ENCODE data around the gene SH2D4B.

SH2D4B gene

DNA sequence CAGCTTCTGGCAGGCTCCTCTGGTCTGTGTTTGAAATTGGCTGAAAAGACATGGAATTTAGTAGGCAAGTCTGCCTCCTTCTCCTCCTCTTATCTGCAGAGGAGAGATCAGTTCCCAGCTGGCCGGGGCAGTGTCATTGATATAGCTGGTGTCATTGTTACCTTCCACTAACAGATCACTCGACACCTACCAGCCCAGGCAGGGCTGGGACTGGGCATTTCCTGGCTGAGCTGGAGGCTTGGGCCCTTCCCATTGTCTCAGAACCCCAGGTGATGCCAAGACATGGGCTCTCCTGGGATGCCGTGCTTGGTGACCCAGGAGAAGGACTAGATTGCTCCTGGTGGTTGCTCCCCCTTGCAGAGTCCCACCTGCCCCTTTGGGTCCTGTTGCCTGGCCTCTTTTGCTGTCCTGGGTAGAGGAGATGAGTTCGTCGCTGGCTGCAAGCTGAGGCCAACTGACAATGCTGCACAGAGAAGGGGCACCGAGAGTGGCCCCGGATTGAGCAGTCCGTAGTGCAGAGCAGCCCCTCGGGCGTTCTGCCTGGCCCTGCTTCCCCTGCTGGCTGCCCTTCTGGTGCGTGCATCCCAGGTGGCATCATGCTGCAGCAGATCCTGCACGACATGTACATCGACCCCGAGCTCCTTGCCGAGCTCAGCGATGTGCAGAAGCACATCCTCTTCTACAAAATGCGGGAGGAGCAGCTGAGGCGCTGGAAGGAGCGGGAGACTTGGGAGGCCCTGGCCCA is at the start of gene SH2D4B:
Gene SH2D4B (plus strand): TSS at position 167 of the 745 bp plus-strand sequence. CDS start 430 bp downstream, at position 597.
- Mint-ChIP-seq H3K4me1 (ENCODE audit: low read depth) (peaks cover 19% of the 10 kb centered on the region), H3K27me3 (no peaks in the 10 kb centered on the region), H3K4me3 (peak within 1 kb of the TSS; percentile 78), H3K36me3 (peaks cover 3% of the 10 kb centered on the region), H3K9me3 (ENCODE audit: low read depth) (no peaks in the 10 kb centered on the region), H3K27ac (peak within 1 kb of the TSS; percentile 100)

DNA sequence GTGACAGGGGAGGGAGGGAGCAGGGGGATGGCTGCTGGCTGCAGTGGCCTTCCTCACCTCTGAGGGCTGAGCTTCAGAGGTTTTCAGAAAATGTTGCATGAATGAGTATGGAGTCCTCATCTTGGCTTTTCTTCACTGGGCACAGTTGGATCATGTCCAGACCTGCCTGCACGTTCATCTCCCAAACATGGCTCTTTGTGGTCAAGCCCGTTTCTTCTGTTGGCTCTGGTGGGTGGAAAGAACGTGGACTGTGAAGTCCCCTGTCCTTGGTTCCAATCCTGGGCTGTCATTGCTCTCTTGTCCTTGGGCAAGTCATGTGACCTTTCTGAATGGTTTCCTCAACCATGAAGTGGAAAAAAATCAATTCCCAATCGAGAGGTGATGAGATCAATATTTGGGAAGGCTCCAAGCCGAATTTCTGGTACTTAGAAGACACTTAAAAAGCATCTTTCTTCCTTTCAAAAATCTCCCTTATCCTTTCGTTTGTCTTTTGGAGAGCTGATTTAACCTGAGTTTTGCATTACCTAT is 49.1 kb upstream of the SH2D4B start:
- Mint-ChIP-seq H3K36me3 (peaks cover 32% of the 10 kb centered on the region), H3K27me3 (no peaks in the 10 kb centered on the region), H3K9me3 (ENCODE audit: low read depth) (no peaks in the 10 kb centered on the region), H3K4me1 (ENCODE audit: low read depth) (peaks cover 97% of the 10 kb centered on the region), H3K27ac (peak overlapping the region; percentile 90), H3K4me3 (peak overlapping the region; percentile 55)

DNA sequence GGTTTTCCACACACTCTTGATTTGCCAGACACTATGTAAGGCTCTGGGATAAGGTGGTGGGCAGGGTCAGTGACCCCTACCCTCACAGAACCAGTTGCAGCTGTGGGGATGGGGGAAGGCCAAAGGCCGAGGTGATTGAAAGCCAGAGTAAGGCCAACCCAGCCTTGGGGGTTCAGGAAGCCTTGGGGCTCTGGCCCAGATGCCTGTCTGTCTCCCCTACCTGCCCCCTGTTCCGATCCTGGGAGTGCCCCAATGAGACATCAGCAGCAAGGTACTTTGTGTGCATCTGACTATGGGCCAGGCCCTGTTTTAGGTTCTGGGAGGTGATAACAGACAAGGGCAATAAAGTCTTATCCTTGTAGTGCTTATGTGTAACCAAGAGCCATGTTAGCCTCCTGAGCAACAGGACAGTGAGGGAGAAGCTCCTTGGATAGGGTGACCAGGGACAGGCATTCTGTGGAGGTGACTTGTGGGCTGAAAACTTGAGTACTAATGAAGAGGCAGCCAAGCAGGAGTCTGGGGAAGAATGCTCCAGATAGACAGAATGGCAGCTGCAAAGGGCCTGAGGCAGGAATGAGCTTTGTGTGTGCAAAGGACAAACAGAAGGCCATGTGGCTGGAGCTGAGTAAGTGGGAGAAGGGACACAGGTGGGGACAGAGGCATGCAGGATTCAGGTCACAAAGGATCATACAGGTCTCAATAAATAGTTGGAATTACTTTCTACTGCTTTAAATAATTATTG is 48.2 kb upstream of the SH2D4B start:
- peak overlapping the region; percentile 90 for H3K27ac Mint-ChIP-seq
- peaks cover 98% of the 10 kb centered on the region for H3K4me1 Mint-ChIP-seq (ENCODE audit: low read depth)
- H3K9me3 Mint-ChIP-seq (ENCODE audit: low read depth): no peaks in the 10 kb centered on the region
- peak overlapping the region; percentile 55 for H3K4me3 Mint-ChIP-seq
- H3K36me3 Mint-ChIP-seq: peaks cover 34% of the 10 kb centered on the region
- H3K27me3 Mint-ChIP-seq: no peaks in the 10 kb centered on the region

DNA sequence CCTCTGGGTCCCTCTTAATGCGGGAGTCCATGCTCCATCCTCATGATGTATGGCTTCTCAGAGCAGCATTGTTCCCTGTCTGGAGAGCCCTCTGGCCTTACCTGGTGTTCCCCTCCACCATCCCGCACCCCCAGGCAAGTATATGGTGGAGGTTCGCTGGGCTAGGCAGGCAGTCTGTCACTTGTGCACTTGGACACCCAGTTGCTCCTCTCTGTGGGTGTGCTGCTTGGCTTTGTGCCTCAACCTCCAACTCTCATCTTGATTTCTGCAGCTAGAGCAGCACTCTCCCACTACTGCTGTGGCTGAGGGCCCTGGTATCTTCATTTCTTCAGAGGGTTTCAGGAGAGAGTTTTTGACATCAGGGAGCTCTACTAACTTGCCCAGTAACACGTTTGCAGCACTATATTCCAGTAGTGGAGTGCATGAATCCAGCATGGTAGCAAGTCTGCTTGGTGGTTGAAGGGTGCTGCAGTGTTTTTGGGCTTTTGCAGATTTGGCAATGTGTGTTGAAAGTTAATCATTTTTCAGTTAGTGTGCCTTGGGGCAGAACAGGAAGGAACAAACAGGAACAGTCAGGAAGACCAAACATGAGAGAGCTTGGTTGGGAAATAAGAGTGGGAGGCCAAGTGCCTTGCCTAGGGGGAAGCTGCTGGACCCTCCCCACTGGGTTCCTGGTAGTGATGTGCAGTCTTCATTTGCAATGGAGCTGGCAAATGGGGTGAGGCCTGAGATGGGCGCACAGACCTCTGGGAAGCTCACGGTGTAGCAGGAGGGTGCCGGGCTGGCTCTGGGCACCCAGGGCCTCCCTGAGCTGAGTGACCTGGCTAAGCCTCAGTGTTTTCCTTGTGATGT is 46.2 kb upstream of the SH2D4B start:
- Mint-ChIP-seq H3K9me3 (ENCODE audit: low read depth) (no peaks in the 10 kb centered on the region), H3K4me1 (ENCODE audit: low read depth) (peaks cover 98% of the 10 kb centered on the region), H3K27me3 (no peaks in the 10 kb centered on the region), H3K4me3 (peak overlapping the region; percentile 27), H3K36me3 (peaks cover 42% of the 10 kb centered on the region), H3K27ac (peak overlapping the region; percentile 90)

DNA sequence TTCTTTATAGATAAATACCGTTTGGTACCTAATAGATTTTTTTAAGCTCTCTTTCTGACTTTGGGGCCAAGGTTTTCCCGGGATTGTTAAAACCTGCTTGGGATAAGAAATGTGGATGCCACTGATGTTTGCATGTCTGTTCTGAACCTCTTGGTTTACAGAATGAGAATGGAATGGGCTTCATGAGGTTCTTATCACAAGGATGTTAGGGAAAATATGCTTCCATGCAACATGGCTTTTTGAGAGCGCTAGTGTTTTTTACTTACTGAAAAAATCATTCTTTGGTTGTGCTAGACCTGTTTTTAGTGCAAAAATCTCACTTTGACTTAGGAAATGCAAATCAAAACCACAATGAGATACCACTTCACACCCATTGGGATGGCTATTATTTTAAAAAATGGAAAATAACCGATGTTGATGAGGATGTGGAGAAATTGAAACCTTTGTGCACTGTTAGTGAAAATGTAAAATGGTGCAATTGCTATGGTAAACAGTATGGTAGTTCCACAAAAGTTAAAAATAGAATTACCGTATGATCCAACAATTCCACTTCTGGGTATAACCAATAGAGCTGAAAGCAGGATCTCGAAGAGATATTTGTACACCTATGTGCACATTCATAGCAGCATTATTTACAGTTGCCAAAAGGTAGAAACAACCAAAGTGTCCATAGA is 44.7 kb upstream of the SH2D4B start:
- Mint-ChIP-seq H3K36me3 (peaks cover 50% of the 10 kb centered on the region), H3K9me3 (ENCODE audit: low read depth) (no peaks in the 10 kb centered on the region), H3K27me3 (no peaks in the 10 kb centered on the region), H3K27ac (peak overlapping the region; percentile 90), H3K4me1 (ENCODE audit: low read depth) (peaks cover 98% of the 10 kb centered on the region), H3K4me3 (peak overlapping the region; percentile 55)

DNA sequence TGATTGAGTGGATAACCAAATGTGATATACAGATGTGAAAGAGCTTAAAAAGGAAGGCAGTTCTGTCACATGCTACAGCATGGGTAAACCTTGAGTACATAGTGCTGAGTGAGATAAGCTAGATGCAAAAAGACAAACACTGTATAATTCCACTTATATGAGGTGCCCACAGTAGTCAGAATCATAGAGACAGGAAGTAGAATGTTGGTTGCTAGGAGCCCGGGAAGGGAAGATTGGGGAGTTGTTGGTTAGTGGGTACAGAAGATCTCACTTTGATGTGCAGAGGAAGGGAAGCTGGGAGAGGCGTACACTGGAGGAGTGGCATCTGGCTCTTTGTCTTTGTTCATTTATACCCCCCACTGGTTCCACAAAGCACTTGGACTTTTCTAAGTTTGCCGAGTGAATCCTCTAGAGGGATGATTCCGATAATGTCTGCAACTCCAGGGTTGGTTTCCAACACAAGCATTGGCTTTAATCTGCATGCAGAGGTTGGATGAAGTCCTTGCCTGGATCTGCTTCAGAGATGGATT is 44.1 kb upstream of the SH2D4B start:
- Mint-ChIP-seq H3K9me3 (ENCODE audit: low read depth) (no peaks in the 10 kb centered on the region), H3K36me3 (peaks cover 50% of the 10 kb centered on the region), H3K27ac (peak overlapping the region; percentile 90), H3K27me3 (no peaks in the 10 kb centered on the region), H3K4me1 (ENCODE audit: low read depth) (peaks cover 98% of the 10 kb centered on the region), H3K4me3 (peak overlapping the region; percentile 55)

DNA sequence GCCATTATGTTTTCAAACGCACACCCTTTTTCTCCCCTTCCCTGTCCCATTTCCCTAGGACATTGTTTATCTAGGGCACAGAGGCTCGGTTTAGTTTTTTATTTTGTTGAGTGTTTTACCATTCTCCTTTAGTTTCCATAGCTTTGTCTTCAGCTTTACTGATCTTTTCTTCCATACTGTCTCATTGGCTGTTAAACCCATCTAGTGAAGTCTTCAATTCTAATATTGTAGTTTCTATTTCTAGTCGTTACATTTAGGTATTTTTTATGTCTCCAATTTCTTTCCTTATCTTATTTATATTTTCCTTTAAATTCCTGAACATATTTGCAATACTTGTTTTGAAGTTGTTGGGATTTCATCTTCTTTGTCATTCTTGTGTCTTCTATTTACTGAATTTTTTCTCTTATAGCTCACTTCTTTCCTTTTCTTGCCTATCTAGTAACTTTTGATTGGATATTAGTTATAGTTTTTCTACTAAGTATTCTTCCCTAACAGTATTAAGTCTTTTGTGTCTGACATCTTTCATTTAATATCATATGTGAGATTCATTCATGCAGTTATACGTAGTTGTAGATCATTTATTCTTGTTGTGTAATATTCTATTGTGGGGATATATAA is 41.0 kb upstream of the SH2D4B start:
- H3K27me3 Mint-ChIP-seq: no peaks in the 10 kb centered on the region
- peaks cover 25% of the 10 kb centered on the region for H3K36me3 Mint-ChIP-seq
- peak overlapping the region; percentile 95 for H3K27ac Mint-ChIP-seq
- H3K4me1 Mint-ChIP-seq (ENCODE audit: low read depth): peaks cover 95% of the 10 kb centered on the region
- H3K9me3 Mint-ChIP-seq (ENCODE audit: low read depth): no peaks in the 10 kb centered on the region
- peak overlapping the region; percentile 48 for H3K4me3 Mint-ChIP-seq

DNA sequence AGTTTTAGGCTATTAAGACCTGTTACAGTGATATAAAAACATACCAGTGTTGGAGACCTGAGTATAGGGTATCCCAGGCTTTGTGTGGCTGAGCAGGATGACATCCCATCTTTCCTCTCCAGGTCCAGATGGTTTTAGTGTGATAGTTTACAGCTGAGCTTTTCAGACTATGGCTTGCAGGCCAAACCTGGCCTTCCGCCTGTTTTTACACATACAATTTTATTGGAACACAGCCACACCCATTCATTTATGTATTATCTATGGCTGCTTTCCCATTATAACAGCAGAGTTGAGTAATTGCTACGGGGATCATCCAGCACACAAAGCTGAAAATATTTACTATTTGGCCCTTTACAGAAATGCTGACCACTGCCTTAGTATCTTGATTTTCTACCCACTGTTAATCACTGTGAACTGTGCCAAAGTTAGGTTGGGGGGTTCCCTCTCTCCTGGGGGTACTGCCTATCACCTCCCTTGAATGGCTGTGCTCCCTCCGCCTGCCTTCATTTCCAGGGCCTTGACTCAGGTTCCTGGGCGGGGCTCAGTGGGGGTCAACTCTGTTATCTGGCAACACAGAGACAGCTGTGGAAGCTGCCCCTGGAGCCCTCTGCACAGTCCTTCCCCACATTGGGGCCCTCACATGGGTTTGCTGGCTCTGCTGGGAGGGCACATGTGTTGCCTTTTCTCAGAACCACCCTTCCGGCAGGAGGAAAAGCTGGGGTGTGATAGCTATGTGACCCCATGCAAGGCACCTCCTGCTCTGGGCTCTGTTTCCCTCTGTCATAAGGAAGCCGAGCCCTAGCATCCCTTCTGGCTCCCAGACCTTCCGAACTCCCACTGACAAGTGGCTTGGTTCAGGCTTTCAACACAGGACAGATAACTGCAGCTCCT is 40.3 kb upstream of the SH2D4B start:
- Mint-ChIP-seq H3K27ac (peak overlapping the region; percentile 95), H3K4me3 (peak overlapping the region; percentile 48), H3K4me1 (ENCODE audit: low read depth) (peaks cover 95% of the 10 kb centered on the region), H3K9me3 (ENCODE audit: low read depth) (no peaks in the 10 kb centered on the region), H3K36me3 (peaks cover 22% of the 10 kb centered on the region), H3K27me3 (no peaks in the 10 kb centered on the region)

DNA sequence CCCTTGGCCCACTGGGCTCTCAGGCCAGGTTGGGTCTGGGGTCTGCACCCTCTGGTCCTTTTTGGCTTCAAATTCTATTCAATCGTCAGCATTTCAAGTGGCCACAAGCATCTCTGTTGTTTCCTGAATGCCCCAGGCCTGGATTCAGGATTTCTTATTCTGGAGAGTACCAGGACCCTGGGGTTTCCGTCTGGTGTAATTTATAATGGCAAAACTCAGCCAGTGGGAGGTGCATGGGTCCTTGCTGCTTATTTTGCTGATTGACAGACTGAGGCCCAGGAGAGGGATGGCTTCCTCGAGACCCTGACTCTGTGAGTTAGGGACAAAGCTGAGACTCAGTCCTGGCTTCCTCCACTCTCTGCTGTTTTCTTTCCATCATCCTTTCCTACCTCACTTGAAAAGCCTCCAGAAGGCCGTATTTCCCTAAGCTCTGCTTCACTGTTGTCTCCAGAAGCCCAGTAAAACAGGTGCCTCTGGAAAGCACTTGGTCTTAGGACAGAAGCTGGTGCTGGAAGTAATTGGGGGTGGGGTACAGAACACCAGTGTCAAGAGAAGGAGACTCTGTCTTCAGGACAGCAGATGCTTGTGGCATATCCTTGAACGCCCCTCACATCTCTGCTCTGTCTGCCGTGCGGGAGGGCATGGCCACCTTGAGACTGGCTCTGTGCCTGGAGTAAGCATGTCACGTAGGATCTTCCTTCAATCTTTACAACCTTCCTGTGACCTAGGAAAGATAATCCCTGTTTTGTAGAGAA is 39.4 kb upstream of the SH2D4B start:
- H3K36me3 Mint-ChIP-seq: peaks cover 21% of the 10 kb centered on the region
- H3K9me3 Mint-ChIP-seq (ENCODE audit: low read depth): no peaks in the 10 kb centered on the region
- peak overlapping the region; percentile 95 for H3K27ac Mint-ChIP-seq
- H3K4me1 Mint-ChIP-seq (ENCODE audit: low read depth): peaks cover 96% of the 10 kb centered on the region
- no peaks in the 10 kb centered on the region for H3K27me3 Mint-ChIP-seq
- peak overlapping the region; percentile 71 for H3K4me3 Mint-ChIP-seq

DNA sequence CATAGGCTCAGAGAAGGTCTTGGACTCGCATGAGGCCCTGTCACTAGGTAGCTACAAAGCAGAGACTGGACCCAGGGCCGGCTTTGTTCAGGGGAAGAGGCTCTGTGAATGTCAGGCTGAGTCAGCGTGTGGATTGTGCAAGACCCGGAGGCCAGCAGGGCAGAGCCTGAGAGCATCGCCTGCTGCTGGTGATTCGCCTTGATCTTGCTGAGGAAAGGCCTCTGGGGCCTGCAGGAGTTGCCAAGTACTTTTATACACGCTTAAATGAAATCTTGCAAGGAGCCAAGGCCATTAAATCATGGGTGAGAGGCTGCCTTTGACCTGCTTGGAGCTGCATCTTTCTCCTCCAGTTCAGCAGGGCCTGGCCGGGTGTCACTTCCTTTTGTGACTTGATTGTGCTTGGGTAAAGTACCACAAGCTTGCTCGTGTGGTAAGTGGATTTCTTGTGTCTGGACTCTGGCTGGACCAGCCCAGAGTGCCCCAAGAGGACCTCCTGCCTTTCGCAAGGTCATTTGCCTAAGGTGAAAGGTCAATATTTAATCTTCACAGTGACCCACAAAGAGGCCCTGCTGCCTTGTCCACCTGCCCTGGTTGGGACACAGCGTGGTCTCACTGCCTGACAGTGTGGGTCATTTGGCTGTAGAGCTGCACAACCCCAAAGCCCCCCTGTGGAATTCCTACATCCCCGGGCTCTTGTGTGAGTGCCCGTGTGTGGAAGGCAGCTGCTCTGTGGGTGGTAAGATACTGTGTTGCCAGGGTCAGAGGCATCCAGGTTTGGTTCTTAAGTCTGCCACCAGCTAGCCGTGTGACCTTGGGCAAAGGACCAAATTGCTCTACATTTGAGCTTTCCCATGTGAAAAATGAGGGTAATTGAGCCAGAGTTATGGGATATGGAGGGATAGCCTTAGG is 38.6 kb upstream of the SH2D4B start:
- H3K36me3 Mint-ChIP-seq: peaks cover 18% of the 10 kb centered on the region
- H3K27me3 Mint-ChIP-seq: no peaks in the 10 kb centered on the region
- H3K4me3 Mint-ChIP-seq: peak overlapping the region; percentile 71
- H3K9me3 Mint-ChIP-seq (ENCODE audit: low read depth): no peaks in the 10 kb centered on the region
- H3K4me1 Mint-ChIP-seq (ENCODE audit: low read depth): peaks cover 96% of the 10 kb centered on the region
- peak overlapping the region; percentile 95 for H3K27ac Mint-ChIP-seq

DNA sequence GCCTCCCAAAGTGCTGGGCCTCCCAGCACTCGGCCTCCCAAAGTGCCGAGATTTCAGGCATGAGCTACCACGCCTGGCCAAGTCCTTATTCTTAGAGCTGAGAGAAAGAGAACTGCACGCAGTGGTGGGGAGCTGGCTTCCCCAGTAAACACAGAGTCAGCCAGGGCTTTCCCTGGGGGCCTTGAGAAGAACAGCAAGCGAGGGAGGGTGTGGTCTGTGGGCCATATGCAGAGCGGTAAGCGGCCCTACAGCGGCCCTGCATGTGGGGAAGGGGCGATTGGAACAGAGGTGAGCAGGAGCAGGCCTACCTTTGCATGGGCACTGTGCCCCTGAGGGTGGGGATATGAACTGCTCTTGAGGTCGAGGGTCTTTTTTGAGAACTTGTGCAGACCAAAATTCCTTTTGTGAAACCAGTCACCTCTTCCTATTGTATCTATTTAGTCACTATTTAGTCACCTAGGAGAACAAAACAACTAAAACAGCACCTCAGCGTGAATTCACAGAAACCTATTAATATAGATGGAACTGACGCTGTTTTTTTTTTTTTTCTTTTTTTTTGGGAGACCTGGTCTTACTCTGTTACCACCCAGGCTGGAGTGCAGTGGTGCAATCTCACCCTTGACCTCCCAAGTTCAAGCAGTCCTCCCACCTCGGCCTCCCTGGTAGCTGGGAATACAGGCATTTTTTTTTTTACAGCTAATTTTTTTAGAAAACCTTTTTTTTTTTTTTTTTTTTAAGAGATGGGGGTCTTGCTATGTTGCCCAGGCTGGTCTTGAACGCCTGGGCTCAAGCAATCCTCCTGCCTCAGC is 36.9 kb upstream of the SH2D4B start:
- Mint-ChIP-seq H3K4me3 (peak overlapping the region; percentile 71), H3K9me3 (ENCODE audit: low read depth) (no peaks in the 10 kb centered on the region), H3K27ac (peak overlapping the region; percentile 95), H3K36me3 (peaks cover 12% of the 10 kb centered on the region), H3K4me1 (ENCODE audit: low read depth) (peaks cover 96% of the 10 kb centered on the region), H3K27me3 (no peaks in the 10 kb centered on the region)
